Neuronal stem cell (in vitro differentiated cells): Measurements from ENCODE around the gene XPNPEP2.
A peak's percentile ranks its signal among the peaks of the same experiment; 100 is the strongest.

ENCODE experiments used
- DNase-seq: peaks from one replicate; pipeline ENCODE4 v3.0.0-alpha.2; 2013; ENCODE audit warnings: low spot score
- H2AFZ ChIP-seq: one replicate; pipeline ENCODE4 v1.6.1; 2013; ENCODE audit warnings: mild to moderate bottlenecking, low read length, inconsistent platforms
- H2AK5ac ChIP-seq: 2 replicates; pipeline ENCODE4 v1.6.1; 2013; ENCODE audit warnings: low read depth, mild to moderate bottlenecking, inconsistent platforms, low read length, moderate library complexity, mixed read lengths
- H2BK120ac ChIP-seq: 2 replicates; pipeline ENCODE4 v1.6.1; 2013; ENCODE audit warnings: low read depth, mild to moderate bottlenecking, inconsistent platforms, low read length, moderate library complexity, mixed read lengths
- H2BK12ac ChIP-seq: one replicate; pipeline ENCODE4 v1.6.1; 2013; ENCODE audit warnings: low read length, inconsistent platforms
- H2BK15ac ChIP-seq: 2 replicates; pipeline ENCODE4 v1.6.1; 2013; ENCODE audit warnings: mild to moderate bottlenecking, low read length, inconsistent platforms, mixed read lengths
- H2BK5ac ChIP-seq: one replicate; pipeline ENCODE4 v1.6.1; 2013; ENCODE audit warnings: inconsistent platforms, mild to moderate bottlenecking, low read length, moderate library complexity
- H3K14ac ChIP-seq: one replicate; pipeline ENCODE4 v1.6.1; 2013; ENCODE audit warnings: low read length, inconsistent platforms
- H3K18ac ChIP-seq: 2 replicates; pipeline ENCODE4 v1.6.1; 2013; ENCODE audit warnings: low read length, inconsistent platforms
- H3K23ac ChIP-seq: 2 replicates; pipeline ENCODE4 v1.6.1; 2013; ENCODE audit warnings: low read depth, mild to moderate bottlenecking, mixed read lengths, low read length, inconsistent platforms; ENCODE audit not compliant: poor library complexity
- H3K27ac ChIP-seq: replicated peaks from 3 replicates; pipeline ENCODE4 v1.5.1; 2013; ENCODE audit warnings: low read length, inconsistent platforms
- H3K27me3 ChIP-seq, 3 experiments: 2 replicates each; pipeline ENCODE4 v1.6.1; 2013; ENCODE audit warnings: low read length in 3 of 3, mild to moderate bottlenecking in 2 of 3, inconsistent platforms in 1 of 3, low read depth in 1 of 3, mixed read lengths in 1 of 3, moderate library complexity in 1 of 3; ENCODE audit not compliant: control insufficient read depth in 3 of 3, insufficient read depth in 3 of 3
- H3K36me3 ChIP-seq, 2 donors: replicated peaks in 1 of 2; 2 replicates each; pipeline ENCODE4 v1.6.1; 2013; ENCODE audit warnings: low read length in 2 of 2; ENCODE audit not compliant: control insufficient read depth in 2 of 2, insufficient read depth in 2 of 2
- H3K4ac ChIP-seq: 2 replicates; pipeline ENCODE4 v1.6.1; 2013; ENCODE audit warnings: inconsistent platforms, mild to moderate bottlenecking, low read length, moderate library complexity
- H3K4me1 ChIP-seq, 2 donors: 1 replicate in 1 of 2; 2 replicates in 1 of 2; pipeline ENCODE4 v1.6.1; 2013; ENCODE audit warnings: low read length in 2 of 2, low read depth in 1 of 2; ENCODE audit not compliant: control insufficient read depth in 2 of 2, insufficient read depth in 1 of 2
- H3K4me2 ChIP-seq: one replicate; pipeline ENCODE4 v1.6.1; 2013; ENCODE audit warnings: mild to moderate bottlenecking, low read length, inconsistent platforms; ENCODE audit not compliant: insufficient read depth, poor library complexity, severe bottlenecking
- H3K4me3 ChIP-seq, 2 donors: 2 replicates each; pipeline ENCODE4 v1.5.1; 2013; ENCODE audit warnings: low read length in 2 of 2, mild to moderate bottlenecking in 2 of 2, inconsistent platforms in 1 of 2, moderate library complexity in 1 of 2
- H3K79me1 ChIP-seq: one replicate; pipeline ENCODE4 v1.6.1; 2013; ENCODE audit warnings: low read depth, mild to moderate bottlenecking, inconsistent platforms, low read length, moderate library complexity
- H3K9ac ChIP-seq: one replicate; pipeline ENCODE4 v1.6.1; 2013; ENCODE audit warnings: mild to moderate bottlenecking, low read depth, low read length, inconsistent platforms; ENCODE audit not compliant: poor library complexity
- H3K9me3 ChIP-seq, 2 donors: replicated peaks in 1 of 2; 2 replicates each; pipeline versions ENCODE3 to v1.6.1; 2013; ENCODE audit warnings: low read length in 2 of 2, mild to moderate bottlenecking in 2 of 2, inconsistent platforms in 1 of 2, low read depth in 1 of 2, mixed read lengths in 1 of 2, moderate library complexity in 1 of 2; ENCODE audit not compliant: control insufficient read depth in 2 of 2, insufficient read depth in 1 of 2
- H4K8ac ChIP-seq: one replicate; pipeline ENCODE4 v1.6.1; 2013; ENCODE audit warnings: low read depth, mild to moderate bottlenecking, inconsistent platforms, low read length, moderate library complexity
- H4K91ac ChIP-seq: one replicate; pipeline ENCODE4 v1.6.1; 2013; ENCODE audit warnings: low read length, low read depth, mild to moderate bottlenecking, inconsistent platforms; ENCODE audit not compliant: poor library complexity
- WGBS, 2 donors: extraction: QIAGEN DNeasy Blood & Tissue Kit; methylation state at CpG; one replicate each; pipeline ENCODE4 v1.1.7; 2013; ENCODE audit warnings: missing lambda C conversion rate in 2 of 2, mixed read lengths in 1 of 2; ENCODE audit not compliant: insufficient read length in 2 of 2, insufficient replicate concordance in 1 of 2; ENCODE audit errors: extremely low coverage in 2 of 2; 5-methylcytosine and 5-hydroxymethylcytosine counted together

Gene XPNPEP2

GRCh38 chrX:129783291-129783713, 44.5 kb downstream of the XPNPEP2 start:
- H3K4ac ChIP-seq, result no peak overlapping the region
- H4K91ac ChIP-seq, result no peak overlapping the region
- no peak overlapping the region for H2BK5ac ChIP-seq
- no peaks in the 10 kb centered on the region for H3K36me3 ChIP-seq
- no peak overlapping the region for H3K14ac ChIP-seq
- H3K79me1 ChIP-seq, result no peaks in the 10 kb centered on the region
- H2BK12ac ChIP-seq, result no peak overlapping the region
- no peak overlapping the region for H2AK5ac ChIP-seq
- no peak overlapping the region for H3K9ac ChIP-seq
- no peaks in the 10 kb centered on the region for H3K27me3 ChIP-seq
- WGBS, 2 donors, result no CpG with 5 or more reads among the region's 11 CpGs
- DNase-seq, result no peak
- H3K27ac ChIP-seq, result no peak overlapping the region
- no peak overlapping the region for H3K18ac ChIP-seq
- no peak overlapping the region for H3K4me2 ChIP-seq
- H2AFZ ChIP-seq, result no peak overlapping the region
- H2BK120ac ChIP-seq, result no peak overlapping the region
- H2BK15ac ChIP-seq, result no peak overlapping the region
- H3K4me3 ChIP-seq, result no peak overlapping the region
- no peaks in the 10 kb centered on the region for H3K9me3 ChIP-seq
- H3K4me1 ChIP-seq, result peaks cover 0 to 2% of the 10 kb centered on the region in 2 donors
- H4K8ac ChIP-seq, result no peak overlapping the region
- no peak overlapping the region for H3K23ac ChIP-seq

GRCh38 chrX:129784371-129784770, 45.6 kb downstream of the XPNPEP2 start:
- Histone ChIP-seq H3K4me1 (peaks cover 0 to 2% of the 10 kb centered on the region in 2 donors), H2BK5ac (no peak overlapping the region), H2BK15ac (no peak overlapping the region), H3K27me3 (no peaks in the 10 kb centered on the region), H3K79me1 (no peaks in the 10 kb centered on the region), H3K9me3 (no peaks in the 10 kb centered on the region), H4K8ac (no peak overlapping the region), H3K36me3 (no peaks in the 10 kb centered on the region), H4K91ac (no peak overlapping the region), H3K23ac (no peak overlapping the region), H2BK12ac (no peak overlapping the region), H3K18ac (no peak overlapping the region), H2AK5ac (no peak overlapping the region), H3K14ac (no peak overlapping the region), H3K4ac (no peak overlapping the region), H2BK120ac (no peak overlapping the region), H3K27ac (no peak overlapping the region), H3K4me3 (no peak overlapping the region), H3K9ac (no peak overlapping the region), H2AFZ (no peak overlapping the region), H3K4me2 (no peak overlapping the region)
- WGBS, 2 donors, result no CpG with 5 or more reads among the region's 7 CpGs
- no peak for DNase-seq

- Histone ChIP-seq H3K4me1 (peaks cover 0 to 2% of the 10 kb centered on the region in 2 donors), H3K79me1 (no peaks in the 10 kb centered on the region), H4K8ac (no peak overlapping the region), H2AK5ac (no peak overlapping the region), H3K9me3 (no peaks in the 10 kb centered on the region), H3K18ac (no peak overlapping the region), H3K4ac (no peak overlapping the region), H4K91ac (no peak overlapping the region), H2AFZ (peak overlapping the region; percentile 39), H2BK12ac (no peak overlapping the region), H3K4me2 (no peak overlapping the region), H3K23ac (no peak overlapping the region), H3K27me3 (peaks cover 0 to 4% (median 0%) of the 10 kb centered on the region in 3 experiments), H3K9ac (no peak overlapping the region), H3K27ac (no peak overlapping the region), H2BK15ac (no peak overlapping the region), H3K4me3 (no peak overlapping the region), H3K14ac (no peak overlapping the region), H2BK120ac (no peak overlapping the region), H2BK5ac (no peak overlapping the region), H3K36me3 (no peaks in the 10 kb centered on the region)
- no CpG with 5 or more reads among the region's 11 CpGs for WGBS, 2 donors
- DNase-seq, result no peak
Observed at GRCh38 chrX:129785160-129785947, 46.6 kb downstream of the XPNPEP2 start.

GRCh38 chrX:129786210-129786651, 47.5 kb downstream of the XPNPEP2 start:
- no CpG with 5 or more reads among the region's 3 CpGs for WGBS, 2 donors
- H3K4ac ChIP-seq, result no peak overlapping the region
- no peak overlapping the region for H3K14ac ChIP-seq
- H3K9me3 ChIP-seq, result no peaks in the 10 kb centered on the region
- no peak for DNase-seq
- H3K79me1 ChIP-seq, result no peaks in the 10 kb centered on the region
- H2BK120ac ChIP-seq, result no peak overlapping the region
- no peak overlapping the region for H4K91ac ChIP-seq
- no peak overlapping the region for H3K27ac ChIP-seq
- peaks cover 0 to 6% (median 0%) of the 10 kb centered on the region in 3 experiments for H3K27me3 ChIP-seq
- no peaks in the 10 kb centered on the region for H3K36me3 ChIP-seq
- H3K23ac ChIP-seq, result no peak overlapping the region
- H2BK15ac ChIP-seq, result no peak overlapping the region
- H2BK5ac ChIP-seq, result no peak overlapping the region
- H3K18ac ChIP-seq, result no peak overlapping the region
- no peak overlapping the region for H2AK5ac ChIP-seq
- no peak overlapping the region for H2BK12ac ChIP-seq
- no peak overlapping the region for H4K8ac ChIP-seq
- H3K4me2 ChIP-seq, result no peak overlapping the region
- H3K9ac ChIP-seq, result no peak overlapping the region
- no peak overlapping the region for H3K4me3 ChIP-seq
- H3K4me1 ChIP-seq, result no peaks in the 10 kb centered on the region
- H2AFZ ChIP-seq, result no peak overlapping the region
